Activated CD8-positive, alpha-beta T cell treated with anti-CD3 and anti-CD28 coated beads for 36 hours (primary cell): ENCODE measurements around the gene OSM. TPM values are rescaled to one million over a fixed set of nuclear protein-coding genes. Genes with fewer than 3 reads are reported as not detected.
A peak's percentile ranks its signal among the peaks of the same experiment; 100 is the strongest.

Experiments used
- ATAC-seq: fragments of 200-7000 bp; cut with Tn5 transposase; one replicate; pipeline ENCODE4 v1.10.0; 2021; ENCODE audit warnings: mild to moderate bottlenecking, moderate library complexity
- CTCF ChIA-PET: fragments of 350-600 bp; sonication (Branson Sonifier 250); formaldehyde crosslinking; loops from one replicate; lab custom pipeline; 2021; ENCODE audit warnings: antibody characterized with exemption; lab: Charles Lee
- POLR2A ChIA-PET: fragments of 350-600 bp; sonication (Branson Sonifier 250); formaldehyde crosslinking; loops from one replicate; lab custom pipeline; 2021; ENCODE audit warnings: antibody characterized with exemption; lab: Charles Lee
- DNase-seq: peaks from one replicate; pipeline ENCODE4 v3.0.0-alpha.2; 2020
- H3K27ac Mint-ChIP-seq: one replicate; pipeline ENCODE4 v1.8.0; 2021; ENCODE audit warnings: mild to moderate bottlenecking, mixed read lengths
- H3K27me3 Mint-ChIP-seq: one replicate; pipeline ENCODE4 v1.8.0; 2021; ENCODE audit warnings: mixed read lengths
- H3K36me3 Mint-ChIP-seq: one replicate; pipeline ENCODE4 v1.8.0; 2021; ENCODE audit warnings: low read depth, mixed read lengths
- H3K4me1 Mint-ChIP-seq: one replicate; pipeline ENCODE4 v1.8.0; 2021; ENCODE audit warnings: low read depth, mixed read lengths
- H3K4me3 Mint-ChIP-seq: one replicate; pipeline ENCODE4 v1.8.0; 2021; ENCODE audit warnings: mild to moderate bottlenecking, moderate library complexity, mixed read lengths
- H3K9me3 Mint-ChIP-seq: one replicate; pipeline ENCODE4 v1.8.0; 2021; ENCODE audit warnings: mixed read lengths
- intact Hi-C: fragments of 100-400 bp; cut with micrococcal nuclease; formaldehyde crosslinking; loops from one replicate; pipeline ENCODE4 v1.10.0; 2022
- total RNA-seq, 2 experiments: library from RNA; stranded (reverse); gene quantifications; one replicate each; pipeline ENCODE4 v1.2.3, GENCODE V29; 2021
- TF ChIP-seq, protein P1 (sequence below): fragments of 200-600 bp; IDR thresholded peaks from one replicate; pipeline ENCODE4 v1.8.0; 2022; ENCODE audit warnings: antibody characterized with exemption, mild to moderate bottlenecking

Gene OSM
- total RNA-seq, 2 experiments from 2014 or later: 44.3 to 45.7 TPM

DNA sequence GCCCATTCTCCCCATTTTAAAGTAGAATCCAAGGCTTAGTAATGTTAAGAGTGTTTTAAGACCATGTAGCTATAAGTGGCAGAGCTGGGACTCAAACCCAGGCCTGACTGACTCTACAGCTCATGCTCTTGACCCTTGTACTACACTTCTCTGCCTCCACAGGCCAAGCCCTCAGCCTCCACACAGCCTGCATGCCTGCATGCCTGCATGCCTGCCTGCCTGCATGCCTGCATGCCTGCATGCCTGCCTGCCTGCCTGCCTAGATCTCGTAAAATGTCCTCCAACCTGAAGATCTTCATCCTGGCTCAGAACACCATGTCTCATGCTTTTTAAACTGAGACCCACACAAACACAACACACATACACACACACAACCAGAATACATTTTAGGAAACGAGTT is 41.4 kb upstream of the OSM start:
- TF ChIP-seq, protein P1, sequence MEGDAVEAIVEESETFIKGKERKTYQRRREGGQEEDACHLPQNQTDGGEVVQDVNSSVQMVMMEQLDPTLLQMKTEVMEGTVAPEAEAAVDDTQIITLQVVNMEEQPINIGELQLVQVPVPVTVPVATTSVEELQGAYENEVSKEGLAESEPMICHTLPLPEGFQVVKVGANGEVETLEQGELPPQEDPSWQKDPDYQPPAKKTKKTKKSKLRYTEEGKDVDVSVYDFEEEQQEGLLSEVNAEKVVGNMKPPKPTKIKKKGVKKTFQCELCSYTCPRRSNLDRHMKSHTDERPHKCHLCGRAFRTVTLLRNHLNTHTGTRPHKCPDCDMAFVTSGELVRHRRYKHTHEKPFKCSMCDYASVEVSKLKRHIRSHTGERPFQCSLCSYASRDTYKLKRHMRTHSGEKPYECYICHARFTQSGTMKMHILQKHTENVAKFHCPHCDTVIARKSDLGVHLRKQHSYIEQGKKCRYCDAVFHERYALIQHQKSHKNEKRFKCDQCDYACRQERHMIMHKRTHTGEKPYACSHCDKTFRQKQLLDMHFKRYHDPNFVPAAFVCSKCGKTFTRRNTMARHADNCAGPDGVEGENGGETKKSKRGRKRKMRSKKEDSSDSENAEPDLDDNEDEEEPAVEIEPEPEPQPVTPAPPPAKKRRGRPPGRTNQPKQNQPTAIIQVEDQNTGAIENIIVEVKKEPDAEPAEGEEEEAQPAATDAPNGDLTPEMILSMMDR: no peak
- no peaks in the 10 kb centered on the region for H3K9me3 Mint-ChIP-seq
- peaks cover 95% of the 10 kb centered on the region for H3K4me1 Mint-ChIP-seq
- ATAC-seq (no peak), DNase-seq (no peak)
- peaks cover 8% of the 10 kb centered on the region for H3K36me3 Mint-ChIP-seq
- intact Hi-C loops: no loop called here
- no peaks in the 10 kb centered on the region for H3K27me3 Mint-ChIP-seq
- POLR2A ChIA-PET: interaction anchor here (1.1 to 1.9 kb wide), 2 partner anchors 16 to 18 kb away, joined by 6 read pairs; no protein-coding TSS in a partner anchor
- H3K27ac Mint-ChIP-seq: peak overlapping the region; percentile 85
- no peak overlapping the region for H3K4me3 Mint-ChIP-seq
- CTCF ChIA-PET: interaction anchor here (1.2 to 9.5 kb wide), 3 partner anchors 12 to 19 kb away, joined by 3 to 81 read pairs (median 3); partner anchors contain the start of gene CASTOR1

DNA sequence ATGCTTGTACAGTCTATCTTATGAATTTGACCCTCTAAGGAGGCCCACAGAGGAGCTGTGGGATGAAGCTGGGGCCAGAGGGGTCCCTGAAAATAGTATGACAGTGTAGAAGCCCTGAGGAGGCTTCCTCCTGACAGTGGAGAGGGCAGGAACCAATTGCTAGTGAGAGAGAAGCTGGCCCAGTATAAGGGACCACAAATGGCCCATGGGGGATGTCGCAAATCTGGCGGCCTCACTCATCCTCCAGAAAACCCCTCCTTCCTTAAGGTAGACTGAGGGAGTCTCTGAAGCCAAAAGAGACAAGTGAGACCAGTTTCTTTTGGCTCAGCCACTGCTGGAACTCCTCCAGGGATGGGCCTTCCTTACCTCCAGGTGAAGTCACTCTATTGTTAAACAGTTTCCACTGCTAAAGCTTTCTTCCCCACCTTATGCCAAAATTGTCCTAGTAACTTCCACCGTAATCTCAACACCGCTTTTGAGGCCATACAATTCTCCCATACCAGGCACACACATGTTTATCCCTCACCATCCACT is 40.5 kb upstream of the OSM start:
- Mint-ChIP-seq H3K27me3 (no peaks in the 10 kb centered on the region), H3K36me3 (peaks cover 6% of the 10 kb centered on the region), H3K9me3 (no peaks in the 10 kb centered on the region), H3K27ac (peak overlapping the region; percentile 96), H3K4me1 (peaks cover 95% of the 10 kb centered on the region), H3K4me3 (peak overlapping the region; percentile 67)
- TF ChIP-seq, protein P1: no peak
- DNase-seq (no peak), ATAC-seq (no peak)
- intact Hi-C loops: no loop called here
- POLR2A ChIA-PET: interaction anchor here (1.1 to 1.9 kb wide), 4 partner anchors 16 to 90 kb away, joined by 4 to 6 read pairs (median 4); partner anchors contain the start of gene SEC14L2
- CTCF ChIA-PET: interaction anchor here (0.9 to 9.5 kb wide), 4 partner anchors 11 to 80 kb away, joined by 3 to 81 read pairs (median 4); partner anchors contain the start of genes CASTOR1 and RNF215

- TF ChIP-seq, protein P1: no peak
- ATAC-seq (no peak), DNase-seq (no peak)
- intact Hi-C loops: no loop called here
- H3K9me3 Mint-ChIP-seq: no peaks in the 10 kb centered on the region
- CTCF ChIA-PET: interaction anchor here (1.4 to 9.5 kb wide), 3 partner anchors 13 to 81 kb away, joined by 3 to 81 read pairs (median 4); partner anchors contain the start of genes CASTOR1 and RNF215
- POLR2A ChIA-PET: interaction anchor here (1.1 to 1.6 kb wide), 3 partner anchors 15 to 91 kb away, joined by 4 to 5 read pairs (median 4); partner anchors contain the start of gene SEC14L2
- no peaks in the 10 kb centered on the region for H3K27me3 Mint-ChIP-seq
- H3K27ac Mint-ChIP-seq: peak overlapping the region; percentile 96
- peaks cover 6% of the 10 kb centered on the region for H3K36me3 Mint-ChIP-seq
- H3K4me1 Mint-ChIP-seq: peaks cover 95% of the 10 kb centered on the region
- peak overlapping the region; percentile 67 for H3K4me3 Mint-ChIP-seq
Measured at GRCh38 chr22:30306627-30307011, 40.0 kb upstream of the OSM start.

DNA sequence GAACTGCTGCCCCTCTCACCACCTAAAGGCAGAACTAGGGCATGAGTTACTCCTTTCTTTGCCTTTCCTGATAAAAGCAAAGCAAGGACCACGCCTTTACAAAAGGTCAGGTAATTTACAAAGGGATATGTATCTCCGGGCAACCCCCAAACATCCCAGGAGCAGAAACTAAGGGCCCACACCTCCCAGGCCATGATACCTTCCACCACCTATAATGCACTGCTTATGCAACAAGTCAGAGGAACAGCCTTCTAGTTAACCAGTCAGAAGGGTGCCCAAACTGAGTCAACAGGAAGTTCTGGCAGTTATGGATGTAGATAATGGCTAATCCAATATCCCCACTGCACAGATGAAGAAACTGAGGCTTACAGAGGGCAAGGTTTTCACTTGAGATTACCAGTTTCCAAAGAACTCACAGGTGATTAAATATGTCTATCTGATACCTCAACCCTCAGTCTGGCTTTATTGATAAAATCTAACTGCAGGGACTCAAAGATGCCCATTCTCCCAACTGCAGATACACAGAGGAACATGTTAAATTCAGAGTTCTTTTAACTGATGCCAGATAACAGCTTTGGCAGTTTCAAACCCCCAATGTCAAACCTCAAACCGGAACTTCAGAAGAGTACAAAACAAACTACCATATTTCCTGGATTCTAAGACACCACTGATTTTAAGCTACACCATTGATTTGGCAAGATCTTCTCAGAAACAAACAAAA is 39.4 kb upstream of the OSM start:
- DNase-seq: peak; percentile 49
- H3K27ac Mint-ChIP-seq: peak overlapping the region; percentile 96
- peak; percentile 53 for ATAC-seq
- H3K27me3 Mint-ChIP-seq: no peaks in the 10 kb centered on the region
- POLR2A ChIA-PET: interaction anchor here (0.6 to 1.6 kb wide), 6 partner anchors 15 to 91 kb away, joined by 3 to 5 read pairs (median 4); partner anchors contain the start of genes CCDC157, SEC14L2 and SF3A1
- H3K4me1 Mint-ChIP-seq: peaks cover 95% of the 10 kb centered on the region
- H3K36me3 Mint-ChIP-seq: peaks cover 10% of the 10 kb centered on the region
- no peaks in the 10 kb centered on the region for H3K9me3 Mint-ChIP-seq
- CTCF ChIA-PET: interaction anchor here (1.4 to 9.5 kb wide), 4 partner anchors 10 to 81 kb away, joined by 3 to 81 read pairs (median 6); partner anchors contain the start of genes CASTOR1 and RNF215
- TF ChIP-seq, protein P1: no peak
- intact Hi-C loops: no loop called here
- peak overlapping the region; percentile 67 for H3K4me3 Mint-ChIP-seq
